Activated CD4-positive, alpha-beta T cell treated with anti-CD3 and anti-CD28 coated beads, Interleukin-2, amount 50 U/mL, for 16 hours (primary cell): ENCODE results near the gene CLSTN2.

Experiments used
- DNase-seq: peaks from one replicate; pipeline ENCODE4 v3.0.0-alpha.2; 2020

The CLSTN2 gene

DNA sequence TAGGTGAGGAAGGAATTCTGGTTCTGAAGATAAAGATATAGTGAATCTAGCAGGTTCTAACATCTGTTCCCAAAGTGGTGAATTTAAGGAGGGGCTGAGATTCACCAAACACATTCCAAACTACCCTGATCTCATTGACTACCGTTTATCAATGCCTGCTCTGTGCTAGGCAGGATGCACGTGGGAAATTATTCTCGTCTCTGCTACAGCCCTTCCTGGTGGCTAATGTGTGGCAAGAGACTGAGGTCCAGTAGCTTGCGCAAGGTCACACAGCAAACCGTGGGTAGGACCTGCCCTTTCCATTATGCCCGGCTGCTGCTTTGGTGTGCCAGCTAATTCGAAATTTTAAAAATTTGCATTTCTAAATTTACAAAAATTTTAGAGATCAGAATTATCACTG is 533.4 kb downstream of the CLSTN2 start:
- no peak for DNase-seq

DNA sequence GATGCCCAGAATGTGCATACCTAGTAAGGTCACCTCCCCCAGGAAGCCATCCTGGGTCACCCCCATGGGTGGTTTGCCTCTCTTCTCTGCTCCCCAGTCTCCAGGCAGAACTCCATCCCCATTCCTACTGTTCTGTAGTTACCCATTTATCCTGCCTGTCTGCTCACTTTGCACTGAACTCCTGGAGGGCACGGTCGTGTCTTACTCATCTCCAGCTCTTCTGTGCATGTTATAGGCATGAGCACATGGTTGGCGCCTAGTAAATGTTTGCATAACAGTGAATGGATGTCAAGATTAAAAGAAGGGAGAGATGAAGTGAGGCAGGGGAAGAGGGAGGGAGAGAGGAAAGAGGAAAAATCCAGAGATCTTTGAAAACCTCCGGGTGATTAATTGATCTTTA is 534.5 kb downstream of the CLSTN2 start:
- no peak for DNase-seq

DNA sequence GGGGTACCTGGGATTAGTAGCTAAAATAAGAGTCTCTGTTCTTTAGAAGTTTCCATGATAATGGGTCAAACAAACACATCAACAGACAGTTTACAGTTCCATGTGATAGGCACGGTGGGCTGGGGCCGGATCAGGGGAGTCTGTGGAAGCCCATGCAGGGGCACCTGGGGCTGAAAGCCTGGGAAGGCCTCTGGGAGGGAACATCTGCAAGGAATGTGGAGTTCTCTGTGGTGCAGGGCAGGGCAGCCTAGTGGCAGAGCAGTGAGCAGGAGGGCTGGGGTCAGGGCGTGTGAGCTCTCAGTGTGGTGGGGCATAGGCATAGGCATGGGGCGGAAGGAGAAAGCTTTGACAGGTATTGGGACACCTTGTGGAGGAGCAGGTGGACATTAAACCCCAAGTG is 535.2 kb downstream of the CLSTN2 start:
- DNase-seq: no peak

DNA sequence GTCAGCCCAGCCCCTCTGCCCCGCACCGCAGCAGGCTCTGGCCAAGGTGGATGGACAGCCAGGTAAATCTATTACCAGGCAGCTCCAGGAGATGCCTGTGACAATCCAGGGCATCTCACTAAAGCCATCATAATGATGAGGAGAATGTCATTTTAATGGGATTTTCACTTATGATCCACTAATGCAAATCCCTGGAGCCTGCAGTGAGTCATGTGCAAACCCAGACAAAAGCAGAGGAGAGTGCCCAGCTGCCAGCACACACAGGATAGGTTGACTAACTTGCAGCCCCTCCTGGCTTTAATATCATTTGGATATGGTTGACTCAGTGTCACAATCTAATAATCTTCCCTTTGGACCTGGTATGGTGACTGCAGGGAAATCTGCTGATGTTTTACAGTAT is 536.0 kb downstream of the CLSTN2 start:
- no peak for DNase-seq

DNA sequence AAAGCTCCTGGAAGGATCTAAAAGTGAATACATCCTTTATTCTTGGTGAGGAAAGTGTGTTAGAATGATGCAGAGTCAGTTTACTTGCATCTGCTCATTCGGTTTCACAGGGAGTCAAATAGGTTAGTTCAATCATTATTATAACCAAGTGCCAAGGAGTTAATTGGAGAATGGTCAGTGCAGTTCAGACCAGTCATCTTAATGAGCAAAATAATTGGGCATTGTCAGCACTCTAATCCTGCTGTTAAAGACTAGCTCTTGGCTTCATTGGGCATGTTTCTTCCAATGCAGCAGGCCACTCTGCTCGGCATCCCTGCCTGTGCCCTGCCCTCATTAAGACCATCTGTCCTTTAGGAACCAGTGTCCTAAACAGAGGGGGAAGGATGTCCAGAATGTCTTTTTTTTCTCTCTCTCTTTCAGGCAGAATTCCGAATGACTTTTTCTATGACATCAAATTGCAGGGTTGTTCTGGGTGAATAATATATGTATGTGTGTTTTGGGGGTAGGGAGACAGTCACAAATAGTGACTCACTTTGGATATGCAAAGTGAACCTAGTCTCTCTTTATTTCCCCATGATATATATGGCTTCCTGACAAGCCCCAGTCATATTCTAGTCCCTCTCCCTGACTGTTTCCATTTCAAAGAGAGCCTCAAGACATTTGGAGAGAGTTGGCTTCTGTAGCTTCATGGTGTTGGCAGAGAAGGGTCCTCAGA is 537.5 kb downstream of the CLSTN2 start:
- DNase-seq: no peak

DNA sequence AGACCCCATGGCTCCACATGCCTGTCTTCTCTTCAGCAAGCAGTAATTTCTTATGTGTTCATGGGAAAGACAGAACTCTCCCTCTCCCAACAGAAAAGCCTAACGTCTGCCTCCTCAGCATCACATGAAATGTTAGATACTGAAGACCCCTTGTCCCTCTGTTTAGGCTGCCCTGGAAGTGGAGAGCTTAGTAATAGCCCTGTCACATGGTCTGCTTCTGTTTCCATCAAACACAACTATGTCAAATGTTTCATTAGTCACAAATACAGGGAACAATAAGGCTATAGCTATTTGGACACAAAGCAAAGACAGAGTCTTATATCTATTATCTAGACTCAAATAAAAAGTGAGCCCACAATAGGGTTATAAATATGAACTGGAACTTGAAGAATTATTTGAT is 552.6 kb downstream of the CLSTN2 start:
- no peak for DNase-seq

DNA sequence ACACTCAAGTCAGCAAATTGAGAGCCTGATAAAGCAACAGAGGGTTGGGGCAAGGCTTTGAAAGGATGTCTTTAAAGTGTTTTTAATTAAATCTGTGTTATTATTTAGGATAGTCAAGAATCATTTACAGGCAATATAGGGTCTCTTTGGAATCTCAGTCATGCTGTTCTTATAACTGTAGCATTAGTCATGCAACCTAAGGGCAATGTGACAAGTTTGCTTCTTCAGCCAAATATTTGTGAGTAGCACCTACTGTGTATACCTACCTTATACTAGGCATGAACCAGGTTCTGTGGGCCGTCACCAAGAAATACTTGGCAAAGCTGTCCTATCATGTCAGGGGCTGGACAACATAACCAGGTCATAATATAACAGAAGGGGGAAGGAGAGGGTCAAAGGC is 558.3 kb downstream of the CLSTN2 start:
- no peak for DNase-seq

DNA sequence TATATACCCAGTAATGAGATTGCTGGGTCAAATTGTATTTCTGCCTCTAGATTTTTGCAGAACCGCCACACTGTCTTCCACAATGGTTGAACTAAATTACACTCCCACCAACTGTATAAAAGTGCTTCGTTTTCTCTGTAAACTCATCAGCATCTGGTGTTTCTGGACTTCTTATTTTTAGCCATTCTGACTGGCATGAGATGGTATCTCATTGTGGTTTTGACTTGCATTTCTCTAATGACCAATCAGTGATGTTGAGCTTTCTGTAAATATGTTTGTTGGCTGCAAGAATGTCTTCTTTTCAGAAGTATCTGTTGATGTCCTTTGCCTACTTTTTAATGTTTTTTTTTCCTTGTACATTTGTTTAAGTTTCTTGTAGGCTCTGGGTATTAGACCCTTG is 560.0 kb downstream of the CLSTN2 start:
- DNase-seq: no peak

DNA sequence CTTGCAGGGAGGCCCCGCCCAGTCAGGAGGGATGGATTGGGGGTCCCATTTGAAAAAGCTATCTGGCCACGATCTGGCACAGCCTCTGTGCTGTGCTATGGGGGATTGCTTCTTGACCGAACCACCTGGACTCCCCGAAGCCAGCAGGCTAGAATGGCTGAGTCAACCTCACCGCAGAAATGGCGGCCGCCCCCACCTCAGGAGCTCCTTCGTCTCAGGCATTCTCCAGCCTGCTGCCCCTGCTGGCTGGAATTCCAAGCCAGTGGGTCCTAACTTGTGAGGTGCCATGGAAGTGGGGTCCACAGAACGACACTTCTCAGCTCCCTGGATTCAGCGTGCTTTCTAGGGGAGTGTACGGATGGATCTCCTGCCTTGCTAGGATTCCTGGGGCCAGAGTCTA is 562.3 kb downstream of the CLSTN2 start:
- no peak for DNase-seq

DNA sequence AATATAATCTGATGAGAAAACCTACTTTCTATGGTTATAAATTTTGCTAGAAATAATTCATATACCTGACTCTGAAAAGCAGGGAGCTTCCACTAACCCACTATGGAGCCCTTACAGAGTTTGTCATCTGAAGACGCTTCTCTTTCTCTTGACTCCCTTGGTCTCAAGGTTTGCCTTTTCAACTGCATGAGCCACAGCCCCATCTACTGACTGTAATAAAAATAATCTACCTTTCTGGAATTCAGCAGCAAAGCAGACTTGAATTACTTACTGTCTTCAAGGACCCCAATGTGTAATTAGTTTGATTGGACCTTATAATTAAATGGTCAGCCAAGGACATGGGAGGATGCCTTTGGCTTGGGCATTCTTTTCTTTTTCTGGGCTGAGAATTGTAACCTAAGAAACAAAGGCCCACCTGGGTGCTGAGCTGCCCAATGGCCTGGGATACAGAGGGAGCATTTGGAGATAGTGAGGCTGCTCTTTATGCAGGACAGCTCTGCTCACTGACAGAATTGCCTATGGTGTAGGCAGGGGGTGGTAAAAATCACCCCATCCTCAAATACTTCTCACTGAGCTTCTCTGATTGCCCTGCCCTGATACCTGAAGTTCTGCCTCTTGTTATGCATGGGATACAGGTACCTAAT is 564.3 kb downstream of the CLSTN2 start:
- no peak for DNase-seq

DNA sequence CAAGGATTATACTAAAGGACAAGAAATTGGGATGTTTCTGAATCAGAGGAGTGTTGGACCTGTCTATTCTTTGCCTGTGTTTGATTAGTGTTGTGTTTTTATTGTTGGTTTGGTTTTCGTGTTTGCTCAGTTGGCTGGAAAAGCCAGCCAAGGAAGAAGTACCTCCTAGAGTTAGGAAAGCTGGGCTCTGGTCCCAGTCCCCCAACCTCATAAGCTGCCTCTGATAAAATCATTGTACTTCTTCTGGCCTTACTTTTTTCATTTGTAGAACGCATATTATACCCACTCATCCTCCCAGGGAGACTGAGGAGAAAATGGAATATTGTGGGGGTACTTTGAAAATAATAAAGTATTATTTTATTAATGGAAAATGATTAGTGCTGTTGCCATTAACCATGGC is 565.5 kb downstream of the CLSTN2 start:
- no peak for DNase-seq

DNA sequence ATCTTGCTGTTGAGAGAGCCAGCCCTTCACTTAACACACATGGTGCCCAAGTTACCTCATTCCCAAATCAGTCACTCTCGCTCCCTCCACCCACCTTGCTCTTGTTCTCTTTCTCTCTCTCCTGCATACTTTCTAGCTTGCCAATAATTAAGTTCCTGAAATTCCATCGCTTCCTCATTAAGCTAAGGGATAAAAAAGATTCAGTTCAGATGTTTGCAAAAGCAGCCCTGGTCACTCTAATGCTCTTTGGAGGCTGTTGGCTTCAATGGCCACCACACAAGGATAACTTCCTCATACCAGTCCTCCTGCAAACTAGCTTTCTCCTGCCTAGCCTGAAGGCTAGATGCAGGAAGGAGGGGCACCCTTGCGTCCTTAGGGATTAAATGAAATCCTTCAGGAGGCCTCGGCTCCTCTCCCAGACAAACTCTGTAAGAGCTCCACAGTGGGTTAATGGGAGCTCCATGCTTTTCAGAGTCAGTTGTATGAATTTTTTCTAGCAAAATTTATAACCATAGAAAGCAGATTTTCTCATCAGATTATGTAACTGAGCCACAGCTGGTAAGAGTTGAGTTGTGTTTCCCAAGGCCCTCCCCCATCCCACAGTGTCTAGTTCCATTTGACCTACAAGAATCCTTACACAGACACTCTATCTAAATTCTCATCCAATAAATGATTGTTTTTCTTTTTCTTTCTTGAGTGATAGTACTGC is 566.2 kb downstream of the CLSTN2 start:
- DNase-seq: no peak

DNA sequence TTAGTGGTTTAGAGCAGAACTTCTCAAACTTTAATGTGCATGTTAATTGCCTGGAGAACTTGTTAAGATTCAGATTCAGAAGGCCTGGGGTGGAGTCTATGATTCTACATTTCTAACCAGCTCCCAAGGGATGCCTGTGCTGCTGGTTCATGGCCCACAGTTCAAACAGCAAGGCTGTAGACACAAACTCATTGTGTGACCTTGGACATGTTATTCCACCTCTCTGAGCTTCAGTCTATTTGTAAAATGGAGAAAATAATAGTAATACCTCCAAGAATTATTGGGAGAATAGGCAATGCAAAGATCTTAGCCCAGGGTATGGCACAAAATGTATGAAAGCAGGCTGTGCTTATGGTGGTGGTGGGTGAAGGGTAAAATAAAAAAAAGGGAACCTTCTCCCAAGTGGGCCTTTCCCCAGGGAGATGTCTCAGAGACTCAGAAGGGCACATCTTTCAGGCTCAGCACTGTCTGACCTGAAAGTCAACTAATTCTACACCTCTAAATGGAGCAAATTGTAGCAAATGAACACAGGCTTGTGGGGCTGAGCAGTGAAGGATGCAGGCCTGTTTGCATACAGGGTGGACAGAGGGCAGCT is 566.9 kb downstream of the CLSTN2 start:
- no peak for DNase-seq

DNA sequence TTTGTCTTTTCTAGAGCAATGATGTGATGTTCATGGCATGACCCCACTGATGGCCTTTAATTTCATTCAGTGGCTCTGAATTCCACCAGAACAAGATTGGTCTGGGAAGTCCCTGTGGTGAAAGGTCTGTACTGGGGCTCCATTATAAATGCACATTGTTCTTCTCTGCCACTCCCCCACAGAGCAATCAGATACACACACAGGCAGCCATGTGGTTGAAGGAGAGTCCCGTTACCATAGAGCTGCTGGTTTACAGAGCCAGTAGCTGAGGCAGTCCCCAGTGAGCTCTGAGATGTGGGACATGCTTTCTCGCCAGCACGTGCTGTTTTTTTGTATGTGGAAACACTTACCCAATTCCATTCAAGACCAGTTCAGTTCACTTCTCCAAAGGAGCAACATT is 570.2 kb downstream of the CLSTN2 start:
- no peak for DNase-seq

DNA sequence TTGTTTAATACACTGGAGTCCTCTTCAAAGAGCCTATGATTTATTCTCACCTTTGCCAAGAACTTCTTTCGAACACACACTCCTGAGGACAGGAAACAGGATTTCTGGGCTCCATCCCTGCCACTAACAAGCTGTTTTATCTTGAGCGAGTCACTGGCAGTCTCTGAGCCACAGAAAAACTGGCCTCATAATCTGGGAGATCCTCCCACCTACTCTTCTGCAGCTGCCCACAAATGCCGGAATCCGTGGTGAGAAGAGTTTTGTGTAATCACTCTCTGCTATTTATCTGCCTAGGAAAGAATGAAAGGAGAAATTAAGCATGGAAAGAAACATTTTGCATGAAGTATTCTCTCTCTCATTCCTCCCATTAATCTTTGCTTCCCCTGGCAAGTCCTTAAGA is 570.9 kb downstream of the CLSTN2 start:
- no peak for DNase-seq

DNA sequence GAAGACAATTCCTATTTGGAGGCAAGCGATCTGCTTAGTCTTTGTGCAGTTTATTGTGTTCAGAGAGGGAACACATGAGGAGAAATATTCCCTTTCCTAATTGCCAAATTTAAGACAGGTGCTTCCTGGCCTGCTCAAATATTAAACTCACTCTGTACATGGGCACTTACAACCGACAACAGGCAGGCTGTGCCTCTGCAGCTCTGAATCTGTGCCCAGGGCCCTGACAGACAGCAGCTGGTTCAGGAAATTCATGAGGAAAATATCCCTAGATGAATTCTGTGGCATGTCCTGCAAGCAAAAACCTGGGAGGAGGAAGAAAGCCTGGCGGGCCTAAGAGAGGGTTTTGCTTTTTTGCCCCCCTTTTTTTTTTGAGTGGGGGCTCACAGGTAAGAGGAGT is 573.6 kb downstream of the CLSTN2 start:
- DNase-seq: no peak

DNA sequence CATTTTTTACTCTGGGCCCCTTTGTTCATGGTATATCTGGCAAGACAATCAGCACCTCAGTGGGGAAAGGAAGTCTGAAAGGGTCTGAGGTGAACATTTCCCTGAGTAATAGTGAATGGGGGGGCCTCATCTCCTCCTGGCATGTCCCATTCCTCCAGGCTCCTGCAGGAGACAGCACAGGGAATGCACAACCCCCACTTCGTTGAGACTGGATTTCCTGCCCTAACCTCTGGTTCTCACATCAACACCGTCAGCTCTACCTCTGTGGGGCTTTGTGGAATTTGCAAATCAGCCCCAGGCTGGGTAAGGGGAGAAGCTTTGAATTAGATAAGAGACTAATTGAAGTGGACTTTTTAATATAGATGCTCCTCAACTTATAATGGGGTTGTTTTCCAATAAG is 574.5 kb downstream of the CLSTN2 start:
- no peak for DNase-seq

DNA sequence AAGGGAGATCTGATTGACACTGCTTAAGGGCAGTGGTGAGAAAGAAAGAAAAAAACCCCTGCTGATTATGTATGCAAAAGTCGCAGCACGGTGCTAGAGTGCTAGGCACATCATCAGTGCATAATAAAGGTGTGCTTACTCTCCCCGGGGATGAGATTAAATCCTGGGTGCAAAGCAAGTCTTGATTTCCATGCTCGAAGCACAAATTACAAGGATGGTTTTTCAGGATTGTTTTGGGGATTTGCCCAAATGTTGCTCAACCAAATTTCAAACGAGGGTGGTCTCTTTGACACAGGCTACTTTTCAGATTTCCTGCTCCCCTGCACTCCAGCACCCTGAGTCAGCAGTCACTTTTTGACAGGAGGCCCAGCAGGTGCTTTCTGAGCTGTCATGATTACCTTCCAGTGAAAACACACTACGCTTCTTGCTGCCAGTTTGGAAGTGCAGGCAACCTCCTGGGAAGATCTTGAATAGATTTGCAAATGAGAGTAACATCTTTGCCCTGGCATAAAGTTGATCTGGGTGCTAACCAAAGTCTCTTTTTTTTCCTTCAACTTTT is 575.4 kb downstream of the CLSTN2 start:
- no peak for DNase-seq

DNA sequence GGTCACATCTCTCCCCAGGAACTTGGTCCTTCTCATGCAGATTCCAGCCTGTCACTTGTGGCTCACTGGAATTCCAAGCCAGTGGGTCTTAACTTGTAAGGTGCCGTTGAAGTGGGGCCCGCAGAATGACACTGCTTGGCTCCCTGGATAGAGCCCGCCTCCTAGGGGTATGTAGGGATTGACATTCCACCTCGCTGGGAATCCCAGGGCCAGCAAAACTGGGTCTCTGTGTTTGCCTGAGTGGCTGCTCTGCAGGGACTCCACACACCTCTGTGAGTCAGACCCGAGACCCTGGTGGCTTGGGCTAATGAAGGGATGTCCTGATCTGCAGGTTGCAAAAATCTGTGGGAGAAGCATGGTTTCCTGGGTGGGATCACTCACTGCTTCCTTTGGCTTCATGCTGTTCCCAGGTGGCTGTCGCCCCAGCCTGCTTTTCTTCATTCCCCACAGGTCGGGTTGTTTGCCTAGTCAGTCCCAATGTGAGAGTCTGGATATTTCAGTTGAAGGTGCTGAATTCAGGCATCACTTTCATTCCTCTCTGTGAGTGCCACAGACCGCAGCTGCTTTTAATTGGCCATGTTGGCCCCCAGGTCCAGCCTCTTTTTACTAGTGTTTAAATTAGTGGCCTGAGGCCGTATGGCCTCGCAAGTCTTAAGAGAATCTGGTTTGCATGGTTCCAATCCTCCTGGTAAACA is 586.9 kb downstream of the CLSTN2 start:
- no peak for DNase-seq

DNA sequence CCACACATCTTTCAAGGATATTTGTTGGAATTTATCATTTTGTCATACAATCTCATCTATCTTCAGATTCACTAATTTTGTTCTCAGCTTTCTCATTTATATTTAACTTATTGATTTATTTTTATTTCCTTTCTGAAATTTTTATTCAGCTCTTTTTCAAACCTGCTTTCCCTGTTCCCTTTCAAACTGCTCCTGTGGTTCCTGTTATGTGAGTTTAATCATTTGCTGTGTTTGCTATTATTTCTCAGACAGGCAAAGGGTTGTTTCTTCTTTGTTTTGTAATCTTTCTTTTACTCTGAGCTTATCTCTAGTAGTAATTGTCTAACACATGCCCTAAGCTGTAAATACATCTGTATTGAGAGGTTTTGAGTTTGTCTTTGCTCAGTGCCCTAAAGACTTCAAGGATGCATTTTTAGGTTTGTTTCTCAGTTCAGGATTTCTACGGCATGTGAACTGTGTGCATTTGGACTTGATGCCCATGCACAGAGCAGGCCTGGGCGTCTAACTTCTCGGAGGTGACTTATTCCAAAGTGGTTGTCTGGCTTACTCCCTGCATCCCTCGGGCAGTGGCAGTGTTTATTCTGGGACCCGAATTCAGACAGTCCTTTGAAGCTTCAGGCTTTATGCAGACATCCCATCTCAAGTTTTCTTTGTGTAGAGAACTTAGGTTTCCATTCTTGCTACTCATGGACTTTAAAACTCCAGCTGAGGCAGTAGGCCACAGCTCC is 587.8 kb downstream of the CLSTN2 start:
- no peak for DNase-seq

DNA sequence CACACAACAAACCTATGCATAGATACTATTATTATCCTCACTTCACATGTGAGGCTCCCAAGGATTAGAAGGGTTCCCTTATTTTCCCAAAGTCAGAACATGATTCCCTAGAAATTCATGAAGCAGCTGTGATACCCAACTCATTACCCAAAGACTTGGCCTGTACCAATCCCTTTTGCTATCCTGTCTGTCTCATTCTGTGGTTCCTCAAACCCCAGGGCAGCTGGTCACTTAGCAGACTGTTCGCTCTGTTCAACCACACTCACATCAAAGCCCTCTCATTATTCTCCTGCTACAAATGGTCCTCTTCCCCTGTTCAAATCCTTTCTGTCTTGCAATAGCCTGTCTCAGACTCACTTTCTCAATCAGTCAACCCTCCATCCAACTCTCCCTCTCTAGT is 588.6 kb downstream of the CLSTN2 start:
- DNase-seq: no peak

DNA sequence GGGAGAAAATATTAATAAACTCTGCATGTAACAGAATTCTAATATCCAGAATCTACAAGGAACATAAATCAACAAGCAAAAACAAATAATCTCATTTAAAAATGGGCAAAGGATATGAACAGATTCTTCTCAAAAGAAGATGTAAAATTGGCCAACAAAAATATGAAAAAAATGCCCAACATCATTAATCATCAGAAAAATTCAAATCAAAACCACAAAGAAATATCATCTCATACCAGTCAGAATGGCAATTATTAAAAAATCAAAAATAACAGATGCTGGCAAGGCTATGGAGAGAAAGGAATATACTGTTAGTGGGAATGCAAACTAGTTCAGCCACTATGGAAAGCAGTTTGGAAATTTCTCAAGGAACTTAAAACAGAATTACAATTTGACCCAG is 592.2 kb downstream of the CLSTN2 start:
- DNase-seq: no peak
